Fibroblast of skin of left quadriceps (primary cell): Measurements from ENCODE around the gene NUFIP2.
"Not testable (repeated sequence)": the region's sequence is repeated elsewhere in the genome, so short reads cannot be mapped to it uniquely, and the experiment has no call there.

Experiments used
- DNase-seq, 2 experiments: peaks; one replicate each; pipeline ENCODE4 v3.0.0-alpha.2; 2013; ENCODE audit warnings: low read depth in 2 of 2

Gene NUFIP2

DNA sequence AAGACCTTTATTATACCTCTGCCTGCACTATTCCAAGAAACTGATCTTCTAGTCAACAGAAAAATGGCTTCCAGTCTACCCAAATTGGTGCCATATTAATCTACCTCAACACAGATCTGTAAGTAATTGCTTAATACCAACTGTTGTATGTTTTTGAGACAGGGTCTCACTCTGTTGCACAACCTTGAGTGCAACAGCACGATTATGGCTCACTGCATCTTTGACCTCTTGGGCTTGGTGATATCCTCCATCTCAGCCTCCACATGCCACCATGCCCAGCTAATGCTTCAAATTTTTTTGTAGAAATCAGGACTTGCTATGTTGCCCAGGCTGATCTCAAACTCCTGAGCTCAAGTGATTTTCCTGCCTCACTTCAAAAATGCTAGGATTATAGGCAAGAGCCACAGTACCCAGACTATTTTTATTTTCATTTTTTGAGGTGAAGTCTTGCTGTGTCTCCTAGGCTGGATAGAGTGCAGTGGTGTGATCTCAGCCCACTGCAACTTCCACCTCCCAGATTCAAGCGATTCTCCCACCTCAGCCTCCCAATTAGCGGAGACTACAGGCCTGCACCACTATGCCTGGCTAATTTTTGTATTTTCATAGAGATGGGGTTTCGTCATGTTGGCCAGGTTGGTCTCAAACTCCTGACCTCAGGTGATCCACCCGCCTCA, 14.4 kb downstream of the NUFIP2 start:
- DNase-seq: no peak

DNA sequence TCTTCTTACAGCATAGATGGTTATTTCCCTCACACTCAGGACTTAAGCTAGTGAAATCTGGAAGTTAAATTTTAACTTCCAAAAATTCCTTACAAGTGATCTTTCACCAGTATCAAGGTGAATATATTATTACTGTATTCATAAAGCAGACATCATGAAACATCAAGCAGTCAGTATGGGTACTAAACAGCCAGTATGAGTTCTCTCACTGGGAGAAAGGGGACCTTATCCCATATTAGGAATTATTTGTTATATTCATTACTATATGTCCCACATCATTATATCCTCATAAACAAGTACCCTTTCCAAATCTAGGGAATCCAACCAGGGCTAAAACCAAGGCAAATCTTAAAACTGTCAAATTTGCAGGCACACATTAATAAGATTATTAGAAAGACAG, 15.3 kb downstream of the NUFIP2 start:
- no peak for DNase-seq

DNA sequence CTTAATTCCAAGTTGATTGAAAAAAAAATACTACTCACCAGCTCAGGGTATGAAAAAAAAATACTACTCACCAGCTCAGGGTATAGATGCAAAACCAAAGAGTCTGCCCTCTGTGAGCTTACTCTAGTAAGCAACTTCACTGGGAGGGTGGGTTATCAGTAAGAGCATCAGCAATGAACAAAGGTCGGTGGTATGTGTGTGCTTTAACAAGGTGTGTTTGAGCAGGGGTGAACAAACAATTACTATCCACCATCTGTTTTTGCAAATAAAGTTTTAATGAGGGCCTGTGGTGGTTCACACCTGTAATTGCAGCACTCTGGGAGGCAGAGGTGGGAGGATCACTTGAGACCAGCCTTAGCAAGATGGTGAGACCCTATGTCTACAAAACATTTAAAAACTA, 20.0 kb downstream of the NUFIP2 start:
- no peak for DNase-seq

DNA sequence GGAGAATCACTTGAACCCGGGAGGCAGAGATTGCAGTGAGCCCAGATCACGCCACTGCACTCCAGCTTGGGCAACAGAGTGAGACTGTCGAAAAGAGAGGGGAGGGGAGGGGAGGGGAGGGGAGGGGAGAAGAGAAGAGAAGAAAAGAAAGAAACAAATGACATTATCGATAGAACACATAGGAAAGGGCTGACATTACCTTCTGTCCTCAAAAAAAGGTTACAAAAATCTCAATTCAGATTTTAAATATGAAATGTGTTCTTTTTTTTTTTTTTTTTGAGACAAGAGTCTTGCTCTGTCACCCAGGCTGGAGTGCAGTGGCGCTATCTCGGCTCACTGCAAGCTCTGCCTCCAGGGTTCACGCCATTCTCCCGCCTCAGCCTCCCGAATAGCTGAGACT, 22.0 kb downstream of the NUFIP2 start:
- not testable (repeated sequence) for DNase-seq

DNA sequence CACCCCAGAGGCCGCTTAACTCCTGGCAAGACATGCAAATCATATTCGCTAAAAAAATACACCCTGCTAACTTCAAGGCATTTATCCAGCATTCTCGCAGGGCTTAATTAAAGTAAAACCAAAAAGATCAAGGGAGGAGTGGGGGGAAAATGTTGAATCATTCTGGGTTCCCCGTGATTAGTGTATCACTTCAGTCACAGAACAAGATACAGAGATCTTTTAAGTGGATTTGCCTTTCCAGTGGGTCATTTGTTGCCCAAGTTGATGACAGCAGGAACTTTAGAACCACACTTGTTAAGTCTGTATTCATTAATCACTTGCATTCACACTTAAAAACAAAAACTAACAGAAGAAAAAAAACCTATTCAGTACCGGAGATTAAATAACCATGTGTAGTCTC, 30.0 kb downstream of the NUFIP2 start:
- DNase-seq: no peak

DNA sequence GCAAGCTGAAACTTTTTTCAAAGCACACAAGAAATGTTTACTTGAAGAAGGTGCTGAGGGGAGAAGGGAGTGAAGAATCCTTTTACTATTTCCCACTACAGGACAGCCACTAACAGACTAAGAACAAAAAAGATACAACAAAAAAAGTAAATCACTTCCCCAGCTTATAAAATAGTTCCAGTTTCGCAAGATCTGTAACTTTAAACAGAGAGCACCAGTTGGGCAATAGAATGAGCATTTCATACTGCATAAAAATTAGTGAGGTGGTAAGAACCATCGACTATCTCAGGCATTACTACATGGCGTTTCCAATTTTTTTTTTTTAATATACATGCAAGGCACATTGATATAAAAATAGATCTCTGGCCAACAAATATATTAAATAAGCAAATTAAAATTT, 36.2 kb downstream of the NUFIP2 start:
- peak in 1 of 2 experiments; percentile 28 for DNase-seq

DNA sequence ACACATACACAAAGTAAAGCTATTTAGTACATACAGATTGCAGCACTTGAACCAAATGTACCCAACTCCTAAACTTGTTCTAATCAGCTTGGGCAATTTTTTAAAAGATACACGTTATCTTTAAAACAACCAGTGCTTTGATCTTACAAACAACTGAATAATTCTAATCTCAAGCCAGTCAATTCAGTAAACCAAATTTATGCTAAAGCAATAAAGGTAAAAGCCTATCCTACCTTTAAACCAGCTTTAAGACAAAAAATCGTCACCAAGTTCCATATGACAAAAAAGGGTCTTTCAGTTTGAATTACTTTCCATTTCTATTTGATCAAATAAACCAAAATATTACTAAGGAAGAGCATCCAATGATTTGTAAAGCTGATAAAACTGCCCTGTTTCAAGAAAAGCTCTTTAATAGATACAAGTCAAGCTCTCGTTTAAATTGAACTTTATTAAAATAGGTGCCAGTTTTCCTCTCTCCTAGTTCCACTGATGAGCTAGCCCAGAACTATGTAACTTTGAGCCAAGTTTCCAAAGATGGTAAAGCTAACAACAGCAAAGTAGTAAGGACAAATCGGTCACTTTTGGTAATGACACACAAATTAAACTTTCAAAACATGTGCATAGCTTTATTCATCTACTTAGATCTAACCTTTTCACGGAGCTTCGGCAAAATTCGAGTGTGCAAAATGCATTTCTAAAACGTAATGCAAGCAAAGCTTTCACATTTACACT, 37.0 kb downstream of the NUFIP2 start:
- no peak for DNase-seq

DNA sequence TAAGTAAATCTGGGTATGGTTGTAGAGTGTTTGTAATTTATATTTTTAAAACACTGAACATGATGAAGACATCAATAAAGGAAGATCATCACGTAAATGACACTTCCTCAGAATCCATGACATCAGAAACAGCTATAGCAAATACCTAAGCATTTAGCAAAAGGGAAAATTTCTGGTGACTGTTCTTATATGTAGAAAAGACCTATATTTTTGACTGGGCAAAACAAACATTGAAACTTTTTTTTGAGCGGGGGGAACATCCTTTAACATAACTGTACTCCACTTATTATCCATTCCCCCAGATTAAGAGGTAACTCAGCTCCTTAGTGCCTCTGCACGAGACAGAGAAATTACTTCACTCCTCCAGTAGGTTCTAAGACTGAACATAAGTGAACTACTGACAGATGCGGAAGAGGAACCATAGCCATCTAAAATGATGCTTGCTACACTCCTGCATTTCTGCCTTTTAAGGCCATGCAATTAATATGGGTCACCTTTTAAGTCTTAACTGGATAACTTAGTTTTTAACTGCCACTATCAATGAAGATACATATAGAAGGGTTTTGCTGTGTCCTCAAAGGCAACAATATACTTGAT, 37.9 kb downstream of the NUFIP2 start:
- no peak for DNase-seq

DNA sequence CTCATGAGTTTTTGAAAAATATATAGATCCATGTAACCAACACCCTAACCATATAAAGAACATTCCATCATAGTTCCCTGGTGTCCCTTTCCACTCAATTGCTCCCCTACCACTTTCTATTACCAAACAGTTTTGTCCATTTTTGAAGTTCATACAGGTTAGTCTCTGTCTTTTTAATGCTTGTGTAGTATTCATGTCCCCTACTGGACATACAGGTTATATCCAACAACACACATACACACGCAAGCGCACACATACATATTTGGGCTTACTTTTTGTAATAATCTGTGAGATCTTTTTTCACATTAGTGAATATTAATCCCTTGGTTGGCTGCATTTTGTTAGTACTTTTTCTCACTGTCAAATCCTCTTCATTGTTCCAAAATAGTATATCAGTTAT, 40.9 kb downstream of the NUFIP2 start:
- no peak for DNase-seq

DNA sequence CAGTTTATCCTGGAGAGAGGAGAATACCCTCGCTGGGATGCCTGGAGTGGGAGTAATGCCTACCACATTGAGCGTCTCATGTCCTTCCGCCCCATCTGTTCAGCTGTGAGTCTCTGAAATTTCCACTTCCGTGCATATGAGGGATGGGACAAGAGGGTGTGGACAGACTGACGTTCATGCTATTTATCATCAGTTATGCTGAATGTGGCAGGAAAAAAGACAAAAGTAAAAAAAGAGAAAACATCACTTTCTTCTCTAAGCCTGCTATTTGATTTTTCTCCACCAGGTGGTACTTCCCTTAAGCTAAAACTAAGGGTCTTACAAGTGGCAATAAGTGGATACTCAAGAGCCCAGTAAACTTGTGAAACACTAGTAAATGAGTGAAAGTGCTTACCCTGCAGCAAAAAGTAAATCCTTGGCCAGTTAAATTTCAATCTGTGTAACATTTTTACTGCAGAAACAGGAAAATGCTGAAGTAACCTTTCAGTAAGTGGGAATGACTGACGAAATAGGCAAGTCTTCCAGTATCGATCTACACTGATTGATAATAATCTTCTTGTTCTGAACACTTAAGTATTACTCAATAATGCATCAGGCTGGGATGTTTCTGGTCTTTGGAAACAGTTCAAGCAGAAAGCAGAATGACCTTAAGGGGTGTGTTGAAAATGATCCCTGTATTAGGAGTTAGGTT, 41.7 kb downstream of the NUFIP2 start:
- no peak for DNase-seq

DNA sequence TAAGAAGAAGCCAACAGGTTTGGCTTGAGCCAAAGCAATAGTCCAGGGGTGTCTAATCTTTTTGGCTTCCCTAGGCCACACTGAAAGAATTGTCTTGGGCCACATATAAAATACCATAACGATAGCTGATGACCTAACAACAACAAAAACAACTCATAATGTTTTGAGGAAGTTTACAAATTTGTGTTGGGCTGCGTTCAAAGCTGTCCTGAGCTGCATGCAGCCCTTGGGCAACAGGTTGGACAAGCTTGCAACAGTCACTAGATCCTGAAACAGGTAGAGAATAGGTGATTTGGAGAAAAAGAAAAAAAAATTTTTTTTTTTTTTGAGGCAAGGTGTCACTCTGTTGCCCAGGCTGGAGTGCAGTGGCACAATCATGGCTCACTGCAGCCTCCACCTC, 42.8 kb downstream of the NUFIP2 start:
- no peak for DNase-seq

DNA sequence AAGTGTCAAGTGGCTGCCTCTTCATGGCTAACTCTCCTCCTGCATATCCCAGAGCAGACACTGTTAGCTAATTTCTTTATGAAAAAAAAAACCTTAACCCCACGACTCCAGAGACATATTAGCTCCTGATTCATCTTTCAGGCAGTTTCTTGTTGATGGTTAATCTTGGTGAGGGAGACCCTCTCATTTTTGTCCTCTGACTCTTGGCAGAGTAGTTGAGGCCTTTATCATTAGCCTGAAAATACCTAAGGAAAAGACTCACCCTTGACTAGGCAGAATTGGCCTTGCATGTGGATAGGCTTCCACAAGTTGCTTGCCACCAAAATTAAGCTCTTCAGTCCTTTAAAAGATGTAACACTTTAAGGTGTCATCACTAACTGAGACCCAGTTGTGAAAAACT, 43.3 kb downstream of the NUFIP2 start:
- peak; percentile 64 to 69 for DNase-seq

DNA sequence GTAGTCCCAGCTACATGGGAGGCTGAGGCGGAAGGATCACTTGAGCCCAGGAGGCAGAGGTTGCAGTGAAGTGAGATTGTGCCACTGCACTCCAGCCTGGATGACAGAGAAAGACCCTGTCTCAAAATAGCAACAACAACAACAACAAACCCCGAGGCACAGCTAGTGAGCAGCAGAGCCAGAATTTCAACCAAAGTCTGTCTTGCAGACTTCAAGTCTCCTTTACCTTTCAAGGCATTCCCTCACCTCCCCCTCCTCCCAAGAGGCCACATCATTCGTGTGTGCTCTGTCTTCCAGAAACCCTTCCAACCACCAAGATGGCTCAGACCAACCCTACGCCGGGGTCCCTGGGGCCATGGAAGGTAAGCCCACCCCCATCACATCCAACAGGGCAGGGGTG, 45.1 kb downstream of the NUFIP2 start:
- no peak for DNase-seq

DNA sequence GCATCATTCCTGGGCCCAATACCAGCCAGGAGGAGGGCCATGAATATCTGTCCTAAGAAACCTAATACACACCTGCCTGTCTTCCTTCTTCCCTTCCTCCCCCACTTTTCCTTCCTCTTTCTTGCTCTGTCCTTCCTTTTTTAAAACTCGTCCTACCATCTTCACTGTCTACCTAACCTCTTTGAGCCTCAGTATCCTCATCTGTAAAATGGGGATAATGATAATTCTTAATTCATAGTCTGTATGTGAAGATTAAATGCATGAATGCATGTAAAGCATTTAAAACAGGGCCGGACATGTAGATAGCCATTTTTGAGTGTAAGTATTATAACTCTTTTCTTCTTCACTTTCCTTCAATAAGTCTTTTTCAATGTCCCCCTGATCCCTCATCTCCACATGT, 46.7 kb downstream of the NUFIP2 start:
- DNase-seq: no peak

DNA sequence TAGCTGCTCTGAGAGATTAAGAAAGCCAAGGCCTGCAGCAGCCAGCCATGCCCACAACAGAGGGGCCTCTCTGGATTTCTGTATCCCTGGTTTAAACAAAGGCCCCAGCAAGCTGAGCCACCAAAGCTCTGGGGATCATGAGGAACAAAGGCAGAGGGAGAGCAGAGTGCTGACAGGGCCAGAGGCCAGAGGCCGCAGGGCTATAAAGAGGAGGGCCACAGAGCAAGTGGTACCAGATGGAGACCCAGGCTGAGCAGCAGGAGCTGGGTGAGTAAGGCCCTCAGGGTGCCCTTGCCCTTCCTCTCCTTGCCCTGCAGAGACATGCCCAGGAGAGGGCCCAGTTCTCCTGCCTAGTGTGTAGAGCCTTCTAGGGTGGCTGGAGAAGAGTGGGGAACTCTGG, 47.3 kb downstream of the NUFIP2 start, which contains the start of gene CRYBA1:
CRYBA1 (plus strand) TSS at position 232 of the 400 bp plus-strand sequence; CDS start at position 237, 5 bp downstream.
- DNase-seq: no peak

DNA sequence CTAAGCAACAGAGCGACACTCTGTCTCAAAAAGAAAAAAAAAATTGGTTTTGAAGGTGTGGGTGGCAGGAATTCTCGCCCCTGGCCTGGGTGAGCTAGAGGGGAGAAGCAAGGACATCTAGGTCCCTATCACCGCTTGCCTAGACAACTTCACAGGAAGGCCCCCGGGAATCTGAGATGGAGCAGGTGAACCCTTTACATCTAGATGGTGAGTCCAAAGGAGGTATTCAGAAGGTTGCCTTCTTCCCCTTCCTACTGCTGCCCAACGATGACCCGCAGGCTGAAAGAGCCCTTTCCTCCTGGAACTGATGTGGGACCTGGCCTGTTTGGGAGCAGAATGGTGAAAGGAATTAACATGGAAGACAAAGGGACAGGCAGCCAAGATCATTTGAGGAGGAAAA, 48.5 kb downstream of the NUFIP2 start:
- DNase-seq: no peak

DNA sequence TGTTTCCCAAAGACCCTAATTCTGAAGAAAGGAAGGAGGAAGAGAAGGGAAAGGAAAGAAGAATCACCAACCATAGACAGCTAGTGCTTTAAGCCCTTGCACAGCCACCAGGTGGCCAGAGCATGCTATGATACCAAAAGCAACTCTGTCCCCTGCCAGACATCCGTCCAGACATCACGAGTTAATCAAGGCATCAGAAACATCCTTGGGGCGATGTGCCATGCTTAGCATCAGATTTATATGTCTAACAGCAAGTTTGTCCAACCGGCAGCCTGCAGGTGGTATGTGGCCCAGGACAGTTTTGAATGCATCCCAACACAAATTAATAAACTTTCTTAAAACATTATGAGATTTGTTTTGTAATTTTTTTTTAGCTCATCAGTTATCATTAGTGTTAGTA, 50.2 kb downstream of the NUFIP2 start:
- no peak for DNase-seq

DNA sequence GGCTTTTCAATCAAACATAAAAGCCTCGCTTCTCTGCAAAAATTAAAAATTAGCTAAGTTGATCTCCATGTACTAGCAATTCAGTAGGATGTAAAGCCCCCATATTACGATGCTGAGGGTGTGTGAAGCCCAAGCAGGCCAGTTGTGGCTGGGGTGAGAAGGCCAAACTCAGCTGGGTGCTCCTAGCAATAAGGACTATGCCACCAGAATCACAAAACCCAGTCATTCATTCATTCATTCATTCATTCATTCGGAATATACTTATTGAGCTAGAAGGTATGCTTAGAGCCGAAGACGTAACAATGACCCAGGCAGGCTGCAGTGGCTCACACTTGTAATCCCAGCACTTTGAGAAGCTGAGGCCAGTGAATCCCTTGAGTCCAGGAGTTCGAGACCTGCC, 51.2 kb downstream of the NUFIP2 start:
- no peak for DNase-seq

DNA sequence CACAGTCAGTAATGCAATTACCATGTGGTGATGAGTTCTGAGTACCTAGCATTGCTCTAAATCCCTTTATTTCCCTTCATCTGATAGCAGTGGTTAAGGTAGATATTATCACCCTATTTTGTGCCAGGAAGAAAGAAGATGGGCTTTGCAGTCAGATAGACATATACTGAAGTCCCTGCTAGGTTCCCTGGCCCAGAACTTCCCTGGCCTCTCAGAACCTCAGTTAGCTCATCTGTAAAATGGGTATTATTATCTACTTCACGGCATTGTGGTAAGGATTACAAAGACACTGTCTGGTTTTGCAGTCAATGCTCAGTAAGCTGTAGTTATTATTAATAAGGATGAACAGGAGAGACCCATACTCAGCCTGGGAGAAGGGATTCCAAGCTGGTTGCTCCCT, 51.9 kb downstream of the NUFIP2 start:
- no peak for DNase-seq

DNA sequence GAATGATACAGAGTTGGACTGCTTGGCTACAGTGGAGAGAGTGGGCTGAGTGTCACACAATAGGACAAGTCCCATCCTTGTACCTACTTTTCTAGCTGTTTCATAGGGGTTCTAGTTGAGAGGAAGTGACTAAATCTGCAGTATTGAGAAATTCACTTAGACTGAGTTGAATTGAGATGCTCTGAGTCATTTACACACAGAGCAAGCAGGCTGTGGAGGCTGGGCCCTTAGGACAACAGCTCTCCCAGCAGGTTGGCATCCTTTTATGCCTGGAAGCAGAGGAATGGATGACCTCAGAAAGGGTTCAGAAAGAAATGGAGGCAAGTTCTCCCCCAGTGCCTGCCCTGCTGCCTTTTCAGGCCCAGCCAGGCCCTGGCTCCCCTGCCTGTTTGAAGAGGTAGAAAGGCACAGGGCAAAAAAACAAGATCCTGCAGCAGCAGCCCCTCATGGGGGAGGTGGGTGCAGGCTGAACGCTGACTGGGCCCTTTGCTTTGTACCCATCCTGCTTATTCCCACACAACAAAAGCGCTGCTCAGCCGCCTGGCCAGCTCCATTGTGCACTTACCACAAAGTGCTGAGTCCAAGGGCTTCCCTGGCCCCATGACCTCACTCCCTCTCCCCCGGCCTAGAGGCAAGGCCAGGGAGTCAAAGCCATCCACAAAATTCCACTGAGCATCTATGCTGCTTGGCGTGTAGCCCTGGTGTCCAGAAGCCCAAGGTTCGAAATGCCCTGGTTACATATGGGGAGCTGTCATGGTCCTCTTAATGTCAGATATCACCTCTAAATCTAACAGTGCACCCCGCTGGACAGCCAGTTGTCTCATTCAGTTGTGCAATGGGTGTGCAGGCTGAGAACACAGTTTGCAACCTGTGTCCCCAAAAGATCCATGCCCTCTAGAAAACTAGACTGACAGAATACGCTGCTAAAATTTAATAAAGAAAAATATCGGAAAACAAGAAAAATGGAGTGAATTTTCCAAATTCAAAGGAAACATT, 52.7 kb downstream of the NUFIP2 start:
- peak; percentile 89 to 90 for DNase-seq

DNA sequence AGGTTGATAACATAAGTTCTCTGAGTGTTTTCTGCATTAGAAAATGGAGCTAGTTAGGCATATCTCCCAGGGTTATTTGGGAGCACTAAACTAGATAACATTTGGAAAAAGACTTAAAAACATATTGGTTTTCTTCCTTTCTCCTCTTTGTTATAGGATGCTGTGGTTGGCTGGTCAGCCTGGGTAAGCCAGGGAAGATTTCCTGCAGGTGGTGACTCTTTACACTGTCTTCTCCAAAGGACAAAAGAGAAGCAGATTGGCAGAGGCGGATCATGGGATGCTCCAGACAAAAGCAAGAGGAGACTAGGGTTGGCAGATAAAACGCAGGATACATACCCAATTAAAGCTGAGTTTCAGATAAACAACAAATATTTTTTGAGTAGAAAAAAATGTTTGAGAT, 53.5 kb downstream of the NUFIP2 start:
- no peak for DNase-seq
